ENCODE data around the gene ZNF44. TPM values are rescaled to one million over a fixed set of nuclear protein-coding genes. Genes with fewer than 3 reads are reported as not detected.

Gene ZNF44
- total RNA-seq, 1 experiment from 2014 or later = 4.8 TPM

GRCh38 chr19:12333162-12334159 is 38.8 kb upstream of the ZNF44 start, which contains the start of gene ZNF563:
ZNF563 (minus strand) TSS chr19:12333633; CDS start chr19:12333482, 151 bp downstream.
- peaks cover 25% of the 10 kb centered on the region for H3K4me1 Mint-ChIP-seq
- POLR2A ChIA-PET = interaction anchor here (0.7 to 1.6 kb wide), 9 partner anchors 26 to 151 kb away, joined by 3 to 7 read pairs (median 4); partner anchors contain the start of genes ZNF44, ZNF442, ZNF709 and ZNF799
- peaks cover 11% of the 10 kb centered on the region for H3K27me3 Mint-ChIP-seq (ENCODE audit: low read depth)
- H3K36me3 Mint-ChIP-seq = no peaks in the 10 kb centered on the region
- ATAC-seq (peak; percentile 100), DNase-seq (ENCODE audit: low spot score) (peak; percentile 99)
- peak within 1 kb of the TSS; percentile 96 for H3K27ac Mint-ChIP-seq
- no peaks in the 10 kb centered on the region for H3K9me3 Mint-ChIP-seq
- CTCF ChIA-PET = interaction anchor here (0.6 to 1.6 kb wide), 11 partner anchors 32 to 1479 kb away, joined by 3 to 11 read pairs (median 3); partner anchors contain the start of genes ZNF136, ZNF442, ZNF443 and ZNF491
- peak within 1 kb of the TSS; percentile 96 for H3K4me3 Mint-ChIP-seq
- TF ChIP-seq ZNF423 (CRISPR knock-in tag; IDR thresholded peaks at IDR 0.05) (no peak), ZNF416 (CRISPR knock-in tag; IDR thresholded peaks at IDR 0.05) (0 out of 2 replicates have a peak, but pooled peaks have one; percentile 28), ZNF219 (CRISPR knock-in tag; IDR thresholded peaks at IDR 0.05; ENCODE audit: borderline replicate concordance) (no peak), NFYB (CRISPR knock-in tag; conservative IDR thresholded peaks at IDR 0.05; ENCODE audit: low read depth) (peak; percentile 94), TEAD1 (CRISPR knock-in tag; IDR thresholded peaks at IDR 0.05) (0 out of 2 replicates have a peak, but pooled peaks have one; percentile 38), ZBTB43 (CRISPR knock-in tag; IDR thresholded peaks at IDR 0.05) (no peak), SMAD4 (CRISPR knock-in tag; IDR thresholded peaks at IDR 0.05) (no peak), ZBTB21 (CRISPR knock-in tag; IDR thresholded peaks at IDR 0.05; ENCODE audit: borderline replicate concordance) (no peak), NR3C1 (CRISPR knock-in tag; conservative IDR thresholded peaks at IDR 0.05; ENCODE audit: low read depth) (no peak), ATF2 (CRISPR knock-in tag; IDR thresholded peaks at IDR 0.05; ENCODE audit: borderline replicate concordance, low read depth) (no peak), SMAD3 (CRISPR knock-in tag; IDR thresholded peaks at IDR 0.05; ENCODE audit: borderline replicate concordance) (no peak), MYBL2 (CRISPR knock-in tag; IDR thresholded peaks at IDR 0.05) (0 out of 2 replicates have a peak, but pooled peaks have one; percentile 0), ZSCAN18 (CRISPR knock-in tag; IDR thresholded peaks at IDR 0.05) (no peak), CDX4 (CRISPR knock-in tag; IDR thresholded peaks at IDR 0.05; ENCODE audit: borderline replicate concordance) (no peak), AFF4 (CRISPR knock-in tag; IDR thresholded peaks at IDR 0.05; ENCODE audit: borderline replicate concordance) (no peak), FOXP4 (CRISPR knock-in tag; IDR thresholded peaks at IDR 0.05) (0 out of 2 replicates have a peak, but pooled peaks have one; percentile 16), E2F5 (CRISPR knock-in tag; IDR thresholded peaks at IDR 0.05) (no peak), PRDM15 (CRISPR knock-in tag; IDR thresholded peaks at IDR 0.05) (no peak), ESRRA (CRISPR knock-in tag; IDR thresholded peaks at IDR 0.05; ENCODE audit: borderline replicate concordance) (peak; percentile 36; the same call in 1 of the 2 replicates)
